ENCODE measurements around the gene DECR2.
"Not testable (repeated sequence)": the region's sequence is repeated elsewhere in the genome, so short reads cannot be mapped to it uniquely, and the experiment has no call there.

Gene DECR2

DNA sequence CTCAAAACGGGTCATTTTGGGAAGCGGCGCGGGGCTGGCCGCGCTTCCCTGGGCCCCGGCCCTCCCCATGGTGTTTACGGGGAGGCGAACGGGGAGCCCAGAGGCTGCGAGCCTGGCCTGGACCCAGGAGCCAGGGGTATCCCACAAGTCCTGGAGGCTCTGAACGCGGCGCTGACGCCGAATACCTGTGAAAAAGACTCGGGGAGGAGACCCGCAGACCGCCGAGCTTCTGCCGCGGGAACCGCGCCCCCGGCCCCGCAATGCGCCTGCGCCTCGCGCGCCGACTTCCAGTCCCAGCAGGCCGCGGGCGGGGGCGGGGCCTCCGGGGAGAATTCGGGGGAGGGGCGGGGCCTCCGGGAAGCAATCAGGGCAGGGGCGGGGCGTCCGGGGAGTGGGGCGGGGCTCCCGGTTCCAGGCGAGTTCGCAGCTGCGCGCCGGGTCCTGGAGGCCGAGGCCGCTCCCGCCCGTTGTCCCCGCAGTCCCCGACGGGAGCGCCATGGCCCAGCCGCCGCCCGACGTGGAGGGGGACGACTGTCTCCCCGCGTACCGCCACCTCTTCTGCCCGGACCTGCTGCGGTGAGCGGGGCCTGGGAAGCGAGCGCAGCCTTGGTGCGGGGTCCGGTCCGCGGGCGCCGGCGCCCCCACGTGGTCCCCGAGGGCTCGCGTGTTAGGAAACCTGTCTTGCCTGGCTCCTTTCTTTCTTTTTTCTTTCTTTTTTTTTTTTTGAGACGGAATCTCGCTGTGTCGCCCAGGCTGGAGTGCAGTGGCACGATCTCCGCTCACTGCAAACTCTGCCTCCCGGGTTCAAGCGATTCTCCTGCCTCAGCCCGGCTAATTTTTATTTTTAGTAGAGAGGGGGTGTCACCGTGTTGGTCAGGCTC lies at the start of gene DECR2:
DECR2 (plus strand) TSS at position 418 of the 881 bp plus-strand sequence; CDS start at position 497, 79 bp downstream.
- peak within 1 kb of the TSS; percentile 56 for H3K4me3 ChIP-seq (ENCODE audit: low read depth, low read length)

DNA sequence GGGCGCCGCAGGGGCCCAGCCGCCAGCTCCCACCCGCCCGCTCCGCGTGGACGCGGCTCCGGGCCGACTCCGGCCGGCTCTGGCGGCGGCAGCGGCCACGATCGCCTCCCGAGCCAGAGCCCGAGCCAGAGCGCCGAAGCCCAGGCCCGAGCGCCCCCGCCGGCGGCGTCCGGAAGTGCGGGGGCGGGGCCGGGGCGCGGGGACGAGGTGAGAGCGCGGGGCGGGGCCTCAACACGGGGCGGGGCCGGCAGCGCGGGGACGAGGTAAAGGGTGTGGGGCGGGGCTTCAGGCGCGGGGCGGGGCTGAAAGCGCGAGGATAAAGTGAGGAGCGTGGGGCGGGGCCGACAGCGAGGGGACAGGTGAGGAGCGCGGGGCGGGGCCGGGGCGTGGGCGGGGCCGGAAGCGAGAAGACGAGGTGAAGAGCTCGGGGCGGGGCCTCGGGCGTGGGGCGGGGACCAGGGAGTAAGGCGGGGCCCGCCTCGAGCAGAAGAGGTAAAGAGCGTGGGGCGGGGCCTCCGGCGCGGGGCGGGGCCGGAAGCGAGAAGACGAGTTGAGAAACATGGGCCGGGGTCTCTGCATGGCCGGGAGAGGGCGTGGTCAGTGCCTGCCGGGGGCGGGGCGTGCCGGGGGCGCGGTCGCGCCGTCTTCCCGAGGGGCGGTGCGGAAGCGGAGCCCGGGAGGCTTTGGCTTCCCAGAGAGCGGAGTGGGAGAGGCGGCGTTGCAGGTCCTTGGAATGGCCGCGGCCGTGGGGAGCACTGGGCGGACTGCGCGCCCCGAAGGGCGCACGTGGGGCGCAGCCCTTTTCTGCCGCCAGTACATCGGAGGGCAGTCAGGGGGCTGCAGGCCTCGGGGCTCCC lies 48.9 kb upstream of the DECR2 start, which contains the start of gene AXIN1:
AXIN1 (minus strand) TSS at position 177 of the 857 bp plus-strand sequence. CDS start 5,698 bp downstream, outside the sequence.
- peak within 1 kb of the TSS; percentile 67 for H3K4me3 ChIP-seq (ENCODE audit: low read depth, low read length)

GRCh38 chr16:353404-354290 lies 48.0 kb upstream of the DECR2 start:
- H3K4me3 ChIP-seq (ENCODE audit: low read depth, low read length) = peak overlapping the region; percentile 18

- H3K4me3 ChIP-seq (ENCODE audit: low read depth, low read length) = no peak overlapping the region
Observed at GRCh38 chr16:354291-354881, 47.3 kb upstream of the DECR2 start.

DNA sequence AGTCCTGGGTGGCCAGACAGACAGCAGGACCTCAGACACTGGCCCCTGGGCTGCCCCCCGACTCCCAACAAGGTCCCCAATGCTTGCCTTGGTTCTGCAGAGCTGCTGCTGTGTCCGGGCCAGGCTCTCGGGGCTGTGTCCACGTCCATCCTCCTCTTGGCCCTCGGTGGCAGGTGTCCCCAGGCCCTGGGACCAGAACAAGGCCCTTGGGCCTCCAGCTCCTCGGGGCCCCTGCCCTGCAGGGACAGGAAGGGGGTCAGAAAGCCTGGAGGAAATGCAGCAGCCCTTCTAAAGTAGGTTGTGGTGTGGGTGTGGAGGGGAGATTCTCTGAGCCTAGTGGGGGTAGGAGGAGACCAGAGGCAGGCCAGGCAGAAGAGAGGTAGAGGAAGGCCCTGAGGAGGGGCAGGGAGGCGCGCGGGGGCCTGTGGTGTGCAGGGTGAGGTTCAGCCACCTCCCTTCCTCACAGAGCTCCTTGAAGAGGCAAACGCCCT lies 46.7 kb upstream of the DECR2 start:
- H3K4me3 ChIP-seq (ENCODE audit: low read depth, low read length) = no peak overlapping the region

DNA sequence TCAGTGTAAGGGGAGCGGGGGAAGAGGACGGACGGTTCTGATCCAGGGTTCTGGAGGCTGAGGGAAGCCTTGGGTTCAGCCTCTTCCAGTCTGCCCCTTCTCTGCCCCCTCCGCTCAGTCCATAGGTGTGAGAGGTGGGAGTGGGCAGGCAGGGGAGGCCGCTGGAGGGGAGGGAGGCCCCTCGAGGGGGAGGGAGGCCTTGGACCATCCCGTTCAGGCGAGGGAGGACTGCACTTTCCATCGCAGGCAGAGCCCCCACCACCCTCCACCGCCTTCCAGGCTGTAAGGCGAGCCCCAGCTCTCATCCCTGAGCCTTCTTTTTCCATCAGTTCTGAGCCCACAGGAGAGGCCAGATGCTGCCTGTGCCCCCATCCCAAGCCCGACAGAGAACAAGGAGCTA lies 44.9 kb upstream of the DECR2 start:
- H3K4me3 ChIP-seq (ENCODE audit: low read depth, low read length) = no peak overlapping the region

DNA sequence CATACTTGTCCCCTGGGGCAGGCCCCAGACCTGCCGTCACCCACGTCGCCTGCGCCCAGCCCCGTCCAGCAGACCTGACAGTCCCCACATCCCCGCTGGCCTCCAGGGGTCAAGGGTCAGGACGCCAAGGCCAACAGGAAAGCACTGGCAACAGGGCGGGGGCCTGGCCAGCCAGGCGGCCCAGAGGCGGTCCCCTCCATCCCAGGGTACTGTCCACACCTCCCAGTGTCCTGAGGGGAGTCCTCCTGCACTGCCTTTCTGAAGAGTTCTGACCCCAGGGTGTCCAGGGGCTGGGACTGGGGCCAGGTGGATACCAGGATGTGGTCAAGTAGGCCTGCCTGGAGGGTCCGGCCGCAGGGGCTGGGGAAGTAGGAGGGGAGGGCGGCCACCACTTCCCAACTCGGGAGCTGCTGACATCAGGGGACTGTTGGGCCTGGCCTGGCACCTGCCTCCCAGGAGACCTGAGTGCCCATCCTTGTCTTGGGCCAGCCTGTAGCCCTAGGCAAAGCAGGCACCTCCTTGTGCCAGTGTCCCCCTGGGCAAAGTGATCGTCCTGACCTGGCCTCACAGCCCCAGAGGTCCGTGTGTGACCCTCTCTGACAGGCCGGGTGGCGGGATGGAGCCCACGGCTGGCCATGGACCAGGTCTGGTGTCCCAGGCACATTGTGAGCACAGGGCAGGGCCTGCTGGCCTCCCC lies 42.5 kb upstream of the DECR2 start:
- no peak overlapping the region for H3K4me3 ChIP-seq (ENCODE audit: low read depth, low read length)

- no peak overlapping the region for H3K4me3 ChIP-seq (ENCODE audit: low read depth, low read length)
Observed at GRCh38 chr16:359871-360697, 41.6 kb upstream of the DECR2 start.

DNA sequence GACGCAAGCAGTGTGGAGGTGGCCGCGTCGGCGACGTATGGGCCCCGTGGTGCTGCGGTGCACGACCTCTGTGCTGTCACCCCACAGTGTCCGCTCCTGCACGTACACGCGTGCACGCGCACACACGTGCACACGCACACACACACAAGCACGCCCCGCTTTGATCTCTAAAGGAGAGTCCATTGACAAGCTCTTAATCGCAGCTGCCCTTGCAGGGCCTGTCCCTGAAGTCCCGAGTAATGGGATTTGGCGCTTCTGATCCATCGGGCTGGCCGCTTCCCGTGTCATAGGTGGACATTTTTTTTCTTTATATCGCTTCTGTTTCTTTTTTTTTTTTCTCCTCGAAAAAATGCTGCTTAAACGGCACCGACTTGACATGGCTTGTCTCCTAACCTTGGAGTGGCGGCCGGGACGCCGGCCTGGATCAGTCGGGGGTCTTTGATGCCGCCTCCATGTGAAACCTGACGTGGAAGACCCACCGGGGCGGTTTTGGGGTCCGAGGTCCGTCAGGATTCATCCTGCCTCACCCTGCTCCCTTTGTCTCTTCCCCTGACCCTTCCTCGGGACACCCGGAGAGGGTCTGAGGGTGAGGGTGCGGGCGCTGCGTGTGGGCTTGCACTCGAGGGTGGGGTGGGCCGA lies 40.9 kb upstream of the DECR2 start:
- H3K4me3 ChIP-seq (ENCODE audit: low read depth, low read length) = no peak overlapping the region

DNA sequence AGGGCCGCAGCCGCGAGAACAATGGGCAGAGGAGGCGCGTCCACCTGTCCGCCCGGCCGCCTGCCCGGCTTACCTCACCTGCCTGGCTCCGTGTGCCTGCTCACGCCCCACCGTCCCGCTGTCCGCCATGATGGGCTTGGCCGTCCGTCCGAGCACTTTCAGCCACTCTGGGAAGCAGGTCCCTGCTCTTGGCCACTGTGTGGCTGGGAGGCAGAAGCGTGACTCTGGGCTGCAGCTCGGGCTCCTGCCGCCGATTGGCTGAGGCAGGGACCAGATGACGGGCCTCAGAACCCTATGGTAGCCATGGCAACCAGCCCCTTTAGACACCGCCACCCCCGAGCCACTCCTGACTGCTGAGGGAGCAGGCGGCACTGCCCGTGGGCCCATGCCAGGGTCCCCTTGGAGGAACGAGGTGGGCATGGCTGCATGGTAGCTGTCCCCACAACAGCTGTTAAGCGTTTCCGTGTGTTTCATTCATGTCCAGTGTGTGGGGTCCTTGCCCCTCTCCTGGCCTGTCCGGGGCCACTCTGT lies 40.3 kb upstream of the DECR2 start:
- H3K4me3 ChIP-seq (ENCODE audit: low read depth, low read length) = no peak overlapping the region

GRCh38 chr16:361872-362701 lies 39.6 kb upstream of the DECR2 start:
- no peak overlapping the region for H3K4me3 ChIP-seq (ENCODE audit: low read depth, low read length)

GRCh38 chr16:362702-362999 lies 39.0 kb upstream of the DECR2 start:
- H3K4me3 ChIP-seq (ENCODE audit: low read depth, low read length) = not testable (repeated sequence)

DNA sequence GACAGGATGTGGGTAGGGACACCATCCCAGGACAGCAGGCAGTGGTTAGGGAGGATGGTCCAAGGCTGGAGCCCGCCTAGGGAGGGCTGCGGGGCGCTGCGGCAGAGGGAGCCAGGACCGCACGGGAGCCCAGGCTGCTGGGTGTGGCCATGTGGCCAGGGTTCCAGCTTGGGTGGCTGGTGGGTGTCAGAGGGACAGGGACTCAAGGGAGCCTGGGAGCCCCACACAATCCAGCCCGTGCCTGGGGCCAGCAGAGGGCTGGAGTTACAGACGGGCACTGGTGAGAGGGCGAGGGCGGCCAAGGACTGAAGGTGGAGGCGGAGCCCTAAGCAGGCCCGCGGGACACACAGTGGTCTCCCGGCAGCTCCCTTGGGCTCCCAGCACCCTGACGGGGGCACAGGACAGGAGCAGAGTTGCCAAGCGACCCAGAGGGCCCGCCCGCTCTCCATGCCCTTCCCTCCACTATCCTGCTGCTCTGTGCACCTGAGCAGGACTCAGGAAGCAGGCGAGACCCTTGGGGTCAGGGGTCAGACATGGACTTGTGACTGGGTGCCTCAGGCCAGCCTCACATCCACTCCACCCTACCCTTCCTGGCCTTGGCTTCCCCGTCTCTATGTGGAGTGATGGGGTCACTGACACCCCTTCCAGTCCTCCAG lies 38.4 kb upstream of the DECR2 start:
- H3K4me3 ChIP-seq (ENCODE audit: low read depth, low read length) = no peak overlapping the region

- no peak overlapping the region for H3K4me3 ChIP-seq (ENCODE audit: low read depth, low read length)
Observed at GRCh38 chr16:363766-364490, 37.8 kb upstream of the DECR2 start.

DNA sequence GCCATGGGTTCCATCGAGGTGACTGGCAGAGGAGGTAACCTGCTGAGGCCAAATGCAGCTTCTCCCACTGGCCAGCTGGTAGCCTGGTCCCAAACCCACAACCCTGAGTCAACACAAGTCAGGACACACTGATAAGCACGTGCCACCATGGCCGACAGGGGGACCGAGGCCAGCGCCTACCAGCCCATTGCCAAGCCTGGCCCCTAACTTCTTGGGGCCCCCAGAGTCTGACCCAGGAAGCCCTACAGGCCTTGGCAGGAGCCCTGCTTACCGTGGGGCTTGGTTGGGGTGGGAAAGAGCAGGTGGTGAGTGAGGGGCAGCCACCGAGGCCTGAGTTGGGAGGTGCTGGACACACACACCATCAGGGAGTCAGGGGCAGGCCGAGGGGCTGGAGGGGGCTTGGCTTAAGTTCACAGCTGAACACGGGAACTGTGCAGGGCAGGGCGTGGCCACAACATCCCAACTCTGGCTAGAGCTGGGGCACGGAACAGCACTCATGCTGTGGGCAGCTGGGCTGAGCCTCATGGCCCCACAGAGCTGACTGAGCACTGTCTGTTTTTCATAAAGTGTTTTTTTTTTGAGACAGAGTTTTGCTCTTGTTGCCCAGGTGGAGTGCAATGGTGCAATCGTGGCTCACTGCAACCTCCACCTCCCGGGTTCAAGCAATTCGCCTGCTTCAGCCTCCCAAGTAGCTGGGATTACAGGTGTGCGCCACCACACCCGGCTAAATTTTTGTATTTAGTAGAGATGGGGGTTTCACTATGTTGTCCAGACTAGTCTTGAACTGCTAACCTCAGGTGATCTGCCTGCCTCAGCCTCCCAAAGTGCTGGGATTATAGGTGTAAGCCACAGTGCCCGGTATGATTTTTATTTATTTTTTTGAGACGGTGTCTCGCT lies 36.8 kb upstream of the DECR2 start:
- no peak overlapping the region for H3K4me3 ChIP-seq (ENCODE audit: low read depth, low read length)

All from iPS-11a (cell line).